ENCODE data around the gene ACSS1.

The ACSS1 gene

DNA sequence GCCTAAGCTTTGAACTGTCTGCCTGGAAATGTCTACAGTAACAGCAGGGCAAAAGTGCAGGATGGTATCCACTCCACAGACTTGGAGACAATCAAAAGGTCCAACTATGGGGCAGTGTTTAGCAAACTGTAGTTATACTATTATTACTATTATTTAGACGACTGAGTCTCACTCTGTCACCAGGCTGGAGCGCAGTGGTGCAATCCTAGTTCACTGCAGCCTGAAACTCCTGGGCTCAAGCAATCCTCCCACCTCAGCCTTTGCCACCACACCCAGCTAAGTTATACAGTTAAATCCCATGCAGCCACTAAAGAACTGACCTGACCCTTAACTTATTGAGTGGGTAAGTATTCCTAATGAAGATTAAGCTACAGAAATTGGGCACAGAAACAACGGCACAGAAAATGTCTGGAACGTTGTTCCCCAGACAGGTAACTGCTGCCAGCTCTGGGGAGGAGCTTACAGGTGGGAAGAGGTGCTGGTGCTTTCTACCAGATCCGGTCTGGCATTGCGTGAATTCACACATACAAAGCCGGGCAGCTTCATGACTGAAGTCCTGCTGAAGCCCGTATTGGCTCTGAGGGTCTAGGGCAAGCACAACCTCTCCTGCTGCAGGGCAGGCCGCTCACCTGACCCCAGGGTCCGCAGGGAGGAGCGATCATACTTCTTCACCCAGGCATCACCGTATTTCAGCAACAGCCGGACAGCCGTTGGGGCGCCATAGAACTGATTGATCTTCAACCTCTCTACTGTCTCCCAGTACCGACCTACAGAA is 38.4 kb downstream of the ACSS1 start:
- Histone ChIP-seq H3K9ac (ENCODE audit: low read depth, low read length) (no peak overlapping the region), H3K36me3 (ENCODE audit: insufficient read depth, low read length) (no peaks in the 10 kb centered on the region)

DNA sequence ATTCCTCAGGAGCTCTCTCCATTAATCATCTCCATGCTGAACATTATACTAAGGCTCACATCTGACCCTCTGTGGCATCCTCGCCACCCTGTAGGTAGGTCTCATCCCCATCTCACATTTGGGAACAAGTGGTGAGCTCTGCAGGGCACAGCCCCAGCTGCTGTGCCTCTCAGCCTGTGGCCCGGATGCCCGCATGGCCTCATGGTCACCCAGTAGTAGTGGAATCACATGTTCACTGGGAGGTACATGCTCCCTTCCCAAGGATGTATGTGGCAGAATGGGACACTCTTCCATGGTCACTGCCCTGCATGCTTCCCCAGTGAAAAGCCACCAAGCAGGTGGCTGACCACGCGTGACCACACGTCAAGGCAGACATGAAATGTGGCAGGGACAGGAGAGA is 39.1 kb downstream of the ACSS1 start:
- H3K36me3 ChIP-seq (ENCODE audit: insufficient read depth, low read length): no peaks in the 10 kb centered on the region

More for the DNA sequence above, 38.4 kb downstream of the ACSS1 start:
- H3K9me3 ChIP-seq (replicated peaks; ENCODE audit: low read length): no peaks in the 10 kb centered on the region
- H3K4me2 ChIP-seq (ENCODE audit: low read length): no peak overlapping the region
- H3K4me3 ChIP-seq (ENCODE audit: low read length): no peak overlapping the region
- H3K27me3 ChIP-seq (ENCODE audit: control insufficient read depth, insufficient read depth, low read length): peaks cover 5% of the 10 kb centered on the region
- no peaks in the 10 kb centered on the region for H3K4me1 ChIP-seq (ENCODE audit: control insufficient read depth, insufficient read depth, low read length)

DNA sequence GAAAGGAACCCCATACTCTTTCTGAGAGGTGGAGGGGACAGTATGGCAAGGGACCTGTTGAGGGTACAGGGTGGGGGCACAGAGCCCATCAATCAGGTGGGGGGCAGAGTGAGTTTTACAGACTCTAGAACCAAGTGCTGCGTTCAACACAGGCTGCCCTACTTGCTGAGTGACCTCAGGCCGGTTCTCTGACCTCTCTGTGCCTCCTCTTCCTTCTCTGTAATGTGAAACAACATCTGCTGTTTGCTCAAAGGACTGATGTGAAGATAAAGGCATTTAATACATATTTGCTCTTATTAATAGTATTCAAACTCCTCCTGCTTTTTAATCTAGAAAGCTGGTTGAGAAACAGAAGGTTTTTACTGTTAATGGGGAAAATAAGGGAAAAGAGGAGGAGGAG is 39.5 kb downstream of the ACSS1 start:
- H3K4me2 ChIP-seq (ENCODE audit: low read length): no peak overlapping the region
- H3K9ac ChIP-seq (ENCODE audit: low read depth, low read length): no peak overlapping the region
- peaks cover 5% of the 10 kb centered on the region for H3K27me3 ChIP-seq (ENCODE audit: control insufficient read depth, insufficient read depth, low read length)
- H3K36me3 ChIP-seq (ENCODE audit: insufficient read depth, low read length): no peaks in the 10 kb centered on the region
- H3K4me1 ChIP-seq (ENCODE audit: control insufficient read depth, insufficient read depth, low read length): no peaks in the 10 kb centered on the region
- no peak overlapping the region for H3K4me3 ChIP-seq (ENCODE audit: low read length)
- no peaks in the 10 kb centered on the region for H3K9me3 ChIP-seq (replicated peaks; ENCODE audit: low read length)

More for the DNA sequence above, 39.1 kb downstream of the ACSS1 start:
- H3K4me1 ChIP-seq (ENCODE audit: control insufficient read depth, insufficient read depth, low read length): no peaks in the 10 kb centered on the region
- H3K4me2 ChIP-seq (ENCODE audit: low read length): no peak overlapping the region
- H3K9ac ChIP-seq (ENCODE audit: low read depth, low read length): no peak overlapping the region
- H3K4me3 ChIP-seq (ENCODE audit: low read length): no peak overlapping the region
- no peaks in the 10 kb centered on the region for H3K9me3 ChIP-seq (replicated peaks; ENCODE audit: low read length)
- H3K27me3 ChIP-seq (ENCODE audit: control insufficient read depth, insufficient read depth, low read length): peaks cover 5% of the 10 kb centered on the region

DNA sequence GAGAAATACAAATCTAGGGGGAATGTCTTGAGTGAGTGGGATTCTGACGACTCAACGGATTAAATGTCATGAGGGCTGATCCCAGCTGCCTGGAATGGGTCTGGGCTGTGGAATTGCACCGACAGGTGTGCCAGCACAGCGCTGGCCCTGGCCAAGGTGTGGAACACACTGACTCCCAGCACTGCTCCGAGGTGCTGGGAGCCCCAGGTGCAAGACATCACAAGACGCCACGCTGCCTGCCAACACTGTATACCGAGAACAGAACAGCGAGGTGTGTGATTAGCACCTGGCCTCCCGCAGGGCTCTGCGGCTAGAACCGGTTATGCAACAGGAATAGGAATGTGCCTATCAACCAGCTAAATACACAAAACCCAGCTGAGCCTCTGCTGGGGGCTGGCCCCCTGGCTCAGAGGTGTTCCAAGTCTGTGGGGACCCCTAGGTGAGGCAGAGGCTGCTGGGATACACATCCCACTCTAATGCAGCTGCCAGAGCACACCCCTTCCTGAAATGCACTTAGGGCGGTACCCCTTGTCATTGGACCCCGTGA is 40.6 kb downstream of the ACSS1 start:
- H3K4me2 ChIP-seq (ENCODE audit: low read length): no peak overlapping the region
- H3K27me3 ChIP-seq (ENCODE audit: control insufficient read depth, insufficient read depth, low read length): peaks cover 5% of the 10 kb centered on the region
- H3K9ac ChIP-seq (ENCODE audit: low read depth, low read length): no peak overlapping the region
- no peaks in the 10 kb centered on the region for H3K4me1 ChIP-seq (ENCODE audit: control insufficient read depth, insufficient read depth, low read length)
- no peaks in the 10 kb centered on the region for H3K9me3 ChIP-seq (replicated peaks; ENCODE audit: low read length)
- H3K36me3 ChIP-seq (ENCODE audit: insufficient read depth, low read length): no peaks in the 10 kb centered on the region
- H3K4me3 ChIP-seq (ENCODE audit: low read length): no peak overlapping the region

DNA sequence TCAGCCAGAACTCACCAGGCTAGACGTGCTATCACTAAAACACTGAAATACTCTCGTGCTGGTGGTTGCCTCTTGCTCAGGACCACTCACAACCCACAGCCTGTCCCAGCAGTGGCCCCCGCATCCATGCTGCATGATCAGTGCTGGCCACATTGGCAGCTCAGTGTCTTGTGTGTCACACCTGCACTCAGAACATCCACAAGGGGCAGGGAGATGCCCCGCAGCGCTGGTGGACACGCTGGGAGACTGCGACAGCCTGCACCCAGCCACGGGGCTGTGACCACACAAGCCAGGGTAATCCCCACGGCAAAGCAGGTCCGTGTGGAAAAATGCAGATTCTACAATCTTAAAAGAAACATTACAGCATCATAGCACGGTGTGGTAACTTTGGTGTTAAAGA is 41.5 kb downstream of the ACSS1 start:
- no peaks in the 10 kb centered on the region for H3K9me3 ChIP-seq (replicated peaks; ENCODE audit: low read length)
- no peak overlapping the region for H3K9ac ChIP-seq (ENCODE audit: low read depth, low read length)
- H3K4me1 ChIP-seq (ENCODE audit: control insufficient read depth, insufficient read depth, low read length): no peaks in the 10 kb centered on the region
- H3K4me3 ChIP-seq (ENCODE audit: low read length): no peak overlapping the region
- no peak overlapping the region for H3K4me2 ChIP-seq (ENCODE audit: low read length)
- H3K36me3 ChIP-seq (ENCODE audit: insufficient read depth, low read length): no peaks in the 10 kb centered on the region
- peaks cover 9% of the 10 kb centered on the region for H3K27me3 ChIP-seq (ENCODE audit: control insufficient read depth, insufficient read depth, low read length)

DNA sequence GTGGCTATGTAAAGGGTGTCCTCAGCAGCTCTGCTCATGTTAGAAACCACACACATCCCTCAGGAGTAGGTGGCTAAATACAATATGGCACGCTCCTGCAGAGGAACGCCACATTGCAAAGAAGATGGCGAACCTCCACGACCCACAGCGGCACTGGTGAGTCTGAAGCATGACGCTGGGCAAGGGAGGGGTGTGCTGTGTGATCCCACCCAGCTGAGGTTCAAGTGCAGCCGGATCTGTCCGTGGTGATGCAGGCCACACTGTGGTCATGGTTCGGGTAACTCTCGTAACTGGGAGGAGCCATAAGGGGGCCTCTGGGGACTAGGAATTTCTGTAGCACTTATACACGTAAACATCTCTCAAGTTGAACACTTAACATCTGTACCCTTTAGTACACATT is 42.0 kb downstream of the ACSS1 start:
- no peaks in the 10 kb centered on the region for H3K4me1 ChIP-seq (ENCODE audit: control insufficient read depth, insufficient read depth, low read length)
- peaks cover 10% of the 10 kb centered on the region for H3K27me3 ChIP-seq (ENCODE audit: control insufficient read depth, insufficient read depth, low read length)
- H3K36me3 ChIP-seq (ENCODE audit: insufficient read depth, low read length): no peaks in the 10 kb centered on the region
- no peak overlapping the region for H3K4me3 ChIP-seq (ENCODE audit: low read length)
- no peak overlapping the region for H3K9ac ChIP-seq (ENCODE audit: low read depth, low read length)
- H3K4me2 ChIP-seq (ENCODE audit: low read length): no peak overlapping the region
- H3K9me3 ChIP-seq (replicated peaks; ENCODE audit: low read length): no peaks in the 10 kb centered on the region

DNA sequence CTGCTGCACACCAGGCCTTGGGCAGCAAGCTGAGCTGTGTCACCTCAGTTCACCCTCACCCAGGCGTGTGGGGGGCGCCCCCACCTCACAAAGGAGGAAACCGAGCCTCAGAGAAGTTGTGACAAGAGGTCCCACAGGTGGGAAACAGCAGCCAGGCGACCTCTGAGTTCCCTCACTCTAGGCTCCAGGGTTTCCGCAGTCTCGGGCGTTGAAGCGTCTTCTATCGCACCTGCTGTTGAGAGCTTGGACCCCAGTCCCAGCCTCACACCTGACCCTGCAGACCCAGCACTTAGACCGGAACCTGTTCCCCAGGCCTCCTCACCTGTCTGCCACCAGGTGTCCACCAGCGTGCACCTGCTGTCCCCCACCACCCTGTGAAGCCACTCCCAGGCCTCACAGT is 43.1 kb downstream of the ACSS1 start:
- Histone ChIP-seq H3K27me3 (ENCODE audit: control insufficient read depth, insufficient read depth, low read length) (peaks cover 13% of the 10 kb centered on the region), H3K4me3 (ENCODE audit: low read length) (no peak overlapping the region), H3K9me3 (replicated peaks; ENCODE audit: low read length) (no peaks in the 10 kb centered on the region), H3K9ac (ENCODE audit: low read depth, low read length) (no peak overlapping the region), H3K36me3 (ENCODE audit: insufficient read depth, low read length) (no peaks in the 10 kb centered on the region), H3K4me1 (ENCODE audit: control insufficient read depth, insufficient read depth, low read length) (no peaks in the 10 kb centered on the region), H3K4me2 (ENCODE audit: low read length) (no peak overlapping the region)

DNA sequence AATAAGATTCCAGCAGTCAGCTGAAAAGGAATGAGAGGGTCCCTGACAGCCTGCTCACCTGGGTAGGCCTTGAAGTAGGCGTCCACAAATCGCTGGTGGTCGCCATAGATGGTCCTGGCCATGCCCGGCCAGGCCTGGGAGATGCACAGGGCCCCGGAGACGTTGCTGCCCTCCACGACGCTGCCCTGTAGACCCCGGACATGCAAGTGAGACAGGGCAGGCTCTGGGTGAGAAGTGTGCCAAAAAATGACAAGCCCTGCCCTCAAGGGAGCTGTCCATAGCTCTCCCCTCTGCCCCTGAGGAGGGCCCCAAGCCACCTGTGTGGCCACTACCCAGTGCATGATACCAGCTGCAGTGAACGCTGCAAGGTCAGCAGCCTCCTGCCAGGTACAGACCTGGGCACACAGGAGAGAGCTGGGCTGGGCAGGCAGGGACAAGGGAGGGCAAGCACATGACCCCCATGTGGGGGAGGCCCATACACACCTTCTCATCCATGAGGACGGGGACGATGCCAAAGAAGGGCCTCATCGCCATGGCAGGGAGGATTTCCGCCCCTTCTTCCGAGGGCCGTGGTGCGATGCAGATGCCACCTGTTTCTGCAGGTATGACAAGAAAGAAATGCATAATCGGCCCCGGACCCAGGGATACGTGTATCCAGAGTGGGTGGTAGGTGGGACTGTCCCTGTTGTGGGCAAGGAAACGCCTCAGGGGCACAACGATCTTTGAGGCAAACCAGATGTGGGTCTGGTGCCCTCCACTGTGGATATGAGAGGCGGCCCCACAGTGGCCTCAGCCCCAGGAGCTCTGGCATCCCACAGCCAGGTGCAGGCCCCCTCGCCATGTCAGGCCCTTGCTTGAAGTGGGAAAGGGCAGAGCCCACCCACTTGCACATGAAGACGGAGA is 44.2 kb downstream of the ACSS1 start:
- Histone ChIP-seq H3K27me3 (ENCODE audit: control insufficient read depth, insufficient read depth, low read length) (peaks cover 16% of the 10 kb centered on the region), H3K9me3 (replicated peaks; ENCODE audit: low read length) (no peaks in the 10 kb centered on the region), H3K4me3 (ENCODE audit: low read length) (no peak overlapping the region), H3K4me2 (ENCODE audit: low read length) (no peak overlapping the region), H3K4me1 (ENCODE audit: control insufficient read depth, insufficient read depth, low read length) (no peaks in the 10 kb centered on the region), H3K36me3 (ENCODE audit: insufficient read depth, low read length) (no peaks in the 10 kb centered on the region), H3K9ac (ENCODE audit: low read depth, low read length) (no peak overlapping the region)

DNA sequence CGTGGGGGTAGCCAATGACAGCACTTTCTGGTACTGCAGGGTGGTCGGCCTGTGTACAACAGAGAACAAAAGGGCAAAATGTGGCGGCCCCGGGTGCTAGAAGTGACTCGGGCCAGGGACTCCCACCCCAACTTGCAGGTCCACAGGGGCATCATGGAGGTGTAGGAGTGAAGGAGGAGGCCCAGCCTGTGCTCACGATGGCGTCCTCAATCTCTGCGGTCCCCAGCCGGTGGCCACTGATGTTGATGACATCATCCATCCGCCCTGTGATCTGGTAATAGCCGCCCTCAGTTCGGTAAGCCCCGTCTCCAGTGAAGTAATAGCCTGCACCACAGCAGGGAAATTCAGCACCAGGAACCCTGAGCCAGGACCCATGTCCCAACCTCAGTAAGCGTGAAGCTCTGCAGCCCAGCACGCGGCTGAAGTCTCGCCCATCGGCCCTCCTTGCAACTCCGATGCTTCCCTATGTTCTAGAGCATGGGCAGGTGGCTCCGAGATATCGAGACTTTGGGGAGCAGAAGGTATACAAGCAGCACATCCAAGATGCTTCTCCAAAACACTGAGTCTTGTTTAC is 45.2 kb downstream of the ACSS1 start:
- Histone ChIP-seq H3K4me2 (ENCODE audit: low read length) (no peak overlapping the region), H3K9me3 (replicated peaks; ENCODE audit: low read length) (no peaks in the 10 kb centered on the region), H3K9ac (ENCODE audit: low read depth, low read length) (no peak overlapping the region), H3K27me3 (ENCODE audit: control insufficient read depth, insufficient read depth, low read length) (peaks cover 16% of the 10 kb centered on the region), H3K4me3 (ENCODE audit: low read length) (no peak overlapping the region), H3K4me1 (ENCODE audit: control insufficient read depth, insufficient read depth, low read length) (no peaks in the 10 kb centered on the region), H3K36me3 (ENCODE audit: insufficient read depth, low read length) (no peaks in the 10 kb centered on the region)

DNA sequence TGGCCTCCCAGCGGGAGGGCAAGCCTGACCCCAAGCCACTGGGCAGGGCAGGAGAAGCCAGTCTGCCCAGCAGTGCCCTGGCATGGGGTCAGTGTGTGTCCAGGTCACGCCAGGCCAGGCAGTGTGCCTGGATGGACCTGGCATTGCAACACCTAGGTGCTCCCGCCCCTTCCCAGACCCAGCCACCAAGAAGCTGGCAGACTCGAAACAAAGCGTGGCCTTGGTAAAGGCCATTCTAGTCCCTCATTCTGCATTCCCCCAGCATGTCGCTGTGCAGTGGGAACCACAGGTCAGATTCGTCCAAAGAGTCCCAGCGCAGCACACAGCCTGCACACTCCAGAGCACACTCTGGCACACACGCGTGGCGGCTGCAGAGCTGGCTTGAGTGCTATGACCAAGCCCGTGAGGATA is 46.1 kb downstream of the ACSS1 start:
- H3K4me1 ChIP-seq (ENCODE audit: control insufficient read depth, insufficient read depth, low read length): no peaks in the 10 kb centered on the region
- H3K4me2 ChIP-seq (ENCODE audit: low read length): no peak overlapping the region
- H3K27me3 ChIP-seq (ENCODE audit: control insufficient read depth, insufficient read depth, low read length): peaks cover 16% of the 10 kb centered on the region
- no peak overlapping the region for H3K9ac ChIP-seq (ENCODE audit: low read depth, low read length)
- no peak overlapping the region for H3K4me3 ChIP-seq (ENCODE audit: low read length)
- no peaks in the 10 kb centered on the region for H3K36me3 ChIP-seq (ENCODE audit: insufficient read depth, low read length)
- H3K9me3 ChIP-seq (replicated peaks; ENCODE audit: low read length): no peaks in the 10 kb centered on the region

DNA sequence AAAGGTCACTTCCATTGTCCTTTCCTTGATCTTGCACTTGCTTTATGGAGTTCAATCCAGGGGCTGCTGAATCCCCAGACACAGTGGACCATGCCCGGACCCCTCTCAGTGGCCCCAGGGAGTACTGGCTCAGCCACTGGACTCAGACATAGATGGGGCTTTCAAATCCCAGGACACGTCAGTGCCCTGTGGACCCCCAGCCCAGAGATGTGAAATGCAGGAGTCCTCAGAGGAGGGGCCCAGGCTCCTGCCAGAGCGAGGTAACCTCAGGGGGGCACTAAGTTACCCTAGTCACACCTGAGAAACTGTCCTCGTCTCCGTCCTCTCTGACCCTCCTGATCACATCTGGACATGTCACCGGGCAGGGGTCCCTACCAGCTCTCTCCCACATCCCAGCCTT is 46.7 kb downstream of the ACSS1 start:
- no peak overlapping the region for H3K4me2 ChIP-seq (ENCODE audit: low read length)

More for the DNA sequence above, 46.7 kb downstream of the ACSS1 start:
- Histone ChIP-seq H3K4me1 (ENCODE audit: control insufficient read depth, insufficient read depth, low read length) (no peaks in the 10 kb centered on the region), H3K9ac (ENCODE audit: low read depth, low read length) (no peak overlapping the region), H3K9me3 (replicated peaks; ENCODE audit: low read length) (no peaks in the 10 kb centered on the region), H3K4me3 (ENCODE audit: low read length) (no peak overlapping the region), H3K36me3 (ENCODE audit: insufficient read depth, low read length) (no peaks in the 10 kb centered on the region), H3K27me3 (ENCODE audit: control insufficient read depth, insufficient read depth, low read length) (peaks cover 12% of the 10 kb centered on the region)

All from skeletal muscle satellite cell (primary cell).